MG63 (cell line): Measurements from ENCODE around the gene BORCS5. TPM values are rescaled to one million over a fixed set of nuclear protein-coding genes. Genes with fewer than 3 reads are reported as not detected.
A peak's percentile ranks its signal among the peaks of the same experiment; 100 is the strongest.

Source experiments
- DNase-seq: peaks from one replicate; pipeline ENCODE4 v3.0.0-alpha.2; 2020
- H3K27me3 ChIP-seq: fragments of 250-450 bp; sonication (Bioruptor Pico); 2 replicates; pipeline ENCODE4 v1.5.1; 2020; ENCODE audit warnings: mild to moderate bottlenecking, moderate library complexity
- H3K36me3 ChIP-seq: fragments of 250-450 bp; sonication (Bioruptor Pico); 2 replicates; pipeline ENCODE4 v1.5.1; 2020; ENCODE audit warnings: mild to moderate bottlenecking, moderate library complexity
- H3K4me3 ChIP-seq: fragments of 250-450 bp; sonication (Bioruptor Pico); 2 replicates; pipeline ENCODE4 v1.5.1; 2020; ENCODE audit warnings: mild to moderate bottlenecking, moderate library complexity
- H3K9me3 ChIP-seq: fragments of 250-450 bp; sonication (Bioruptor Pico); 2 replicates; pipeline ENCODE4 v1.5.1; 2020; ENCODE audit warnings: mild to moderate bottlenecking, moderate library complexity
- total RNA-seq: library from RNA; depleted of rRNA; stranded (reverse); fragments of >200 nt; shearing (Covaris generic); gene quantifications from 2 replicates; pipeline ENCODE4 v1.2.3, GENCODE V29; 2014; ENCODE audit warnings: low replicate concordance

BORCS5 gene
- total RNA-seq, 1 experiment from 2014 or later = 3.6 TPM

DNA sequence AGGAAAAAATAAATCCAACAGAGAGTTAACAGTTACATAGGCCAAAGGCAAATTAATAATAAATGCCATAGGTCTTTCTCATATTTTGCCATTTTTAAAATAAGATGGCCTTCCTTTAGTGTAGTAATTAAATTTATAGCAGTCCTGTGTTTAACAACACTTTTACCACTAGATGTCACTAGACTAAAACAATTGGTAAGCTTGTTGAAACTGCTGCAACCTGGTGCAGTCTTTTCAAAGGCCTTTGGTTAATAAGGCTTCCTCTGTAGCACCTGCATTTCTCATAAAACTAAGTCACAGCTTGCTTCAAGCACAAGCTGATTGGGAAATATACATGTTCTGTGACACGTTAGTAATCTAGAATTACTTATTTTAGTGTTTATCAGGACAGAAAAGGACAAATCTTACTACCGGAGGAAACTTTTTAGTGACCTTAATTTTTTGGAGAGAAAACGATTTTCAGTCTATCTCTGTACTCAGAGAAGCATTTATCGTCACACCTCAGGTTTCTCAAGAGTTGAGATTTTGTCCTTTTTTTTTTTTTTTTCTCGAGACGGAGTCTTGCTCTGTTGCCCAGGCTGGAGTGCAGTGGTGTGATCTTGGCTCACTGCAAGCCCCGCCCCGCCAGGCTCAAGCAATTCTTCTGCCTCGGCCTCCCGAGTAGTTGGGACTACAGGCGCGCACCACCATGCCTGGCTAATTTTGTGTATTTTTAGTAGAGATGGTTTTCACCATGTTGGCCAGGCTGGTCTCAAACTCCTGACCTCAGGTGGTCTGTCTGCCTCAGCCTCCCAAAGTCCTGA, 20.0 kb downstream of the BORCS5 start:
- no peak overlapping the region for H3K4me3 ChIP-seq

DNA sequence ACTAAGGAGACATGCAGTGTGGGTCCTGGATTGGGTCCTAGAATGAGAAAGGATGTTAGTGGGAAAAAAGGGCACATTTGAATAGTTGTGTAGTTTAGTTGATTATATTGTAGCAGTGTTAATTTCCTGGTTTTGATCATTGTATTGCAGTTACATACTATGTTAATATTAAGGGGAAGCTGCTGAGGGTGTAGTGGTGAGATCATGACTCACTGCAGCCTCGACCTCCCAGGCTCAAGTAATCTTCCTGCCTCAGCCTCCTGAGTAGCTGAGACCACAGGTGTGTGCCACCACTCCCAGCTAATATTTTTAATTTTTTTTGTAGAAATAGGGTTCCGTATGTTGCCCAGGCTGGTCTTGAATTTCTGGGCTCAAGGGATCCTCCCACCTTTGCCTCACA, 21.7 kb downstream of the BORCS5 start:
- DNase-seq = no peak
- Histone ChIP-seq H3K9me3 (peaks cover 6% of the 10 kb centered on the region), H3K4me3 (no peak overlapping the region), H3K36me3 (no peaks in the 10 kb centered on the region; the same call in 1 of the 2 replicates), H3K27me3 (no peaks in the 10 kb centered on the region)

More for the DNA sequence above, 20.0 kb downstream of the BORCS5 start:
- H3K9me3 ChIP-seq = peaks cover 6% of the 10 kb centered on the region
- no peak for DNase-seq
- no peaks in the 10 kb centered on the region for H3K36me3 ChIP-seq
- no peaks in the 10 kb centered on the region for H3K27me3 ChIP-seq

DNA sequence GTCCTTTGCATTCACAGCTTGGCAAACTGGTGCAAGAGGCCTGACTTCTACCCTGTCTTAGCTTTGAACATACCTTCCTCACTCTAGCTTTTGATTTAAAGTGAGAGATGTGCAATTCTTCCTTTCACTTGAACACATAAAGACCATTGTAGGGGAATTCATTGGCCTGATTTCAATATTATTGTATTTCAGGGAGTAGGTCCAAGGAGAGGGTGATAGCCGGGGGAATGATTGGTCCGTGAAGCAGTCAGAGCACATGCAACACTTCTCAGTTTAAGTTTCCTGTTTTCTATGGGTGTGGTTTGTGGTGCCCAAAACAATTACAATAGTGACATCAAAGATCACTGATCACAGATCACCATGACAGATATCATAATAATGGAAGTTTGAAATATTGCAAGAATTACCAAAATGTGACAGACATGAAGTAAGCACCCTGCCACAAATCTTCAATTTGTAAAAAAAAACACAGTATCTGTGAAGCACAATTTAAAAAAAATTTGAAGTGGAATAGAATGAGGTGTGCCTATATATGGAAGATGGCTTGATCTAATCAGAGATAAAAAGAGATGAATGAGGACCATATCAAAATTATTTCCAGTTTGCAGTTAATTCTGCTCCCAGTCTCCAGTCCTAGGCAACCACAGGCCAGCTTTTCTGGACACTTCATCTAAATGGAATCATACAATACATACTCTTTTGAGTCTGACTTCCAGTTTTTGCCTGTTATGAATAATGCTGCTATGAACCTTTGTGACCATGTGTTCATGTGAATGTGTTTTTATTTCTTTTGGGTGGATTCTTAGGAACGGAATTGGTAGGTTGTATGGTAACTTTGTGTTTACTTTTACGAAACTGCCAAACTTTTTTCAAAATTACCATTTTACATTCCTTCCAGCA, 23.2 kb downstream of the BORCS5 start:
- H3K27me3 ChIP-seq = no peaks in the 10 kb centered on the region
- DNase-seq = no peak
- H3K9me3 ChIP-seq = peaks cover 6% of the 10 kb centered on the region
- H3K36me3 ChIP-seq = no peaks in the 10 kb centered on the region; the same call in 1 of the 2 replicates
- H3K4me3 ChIP-seq = no peak overlapping the region

DNA sequence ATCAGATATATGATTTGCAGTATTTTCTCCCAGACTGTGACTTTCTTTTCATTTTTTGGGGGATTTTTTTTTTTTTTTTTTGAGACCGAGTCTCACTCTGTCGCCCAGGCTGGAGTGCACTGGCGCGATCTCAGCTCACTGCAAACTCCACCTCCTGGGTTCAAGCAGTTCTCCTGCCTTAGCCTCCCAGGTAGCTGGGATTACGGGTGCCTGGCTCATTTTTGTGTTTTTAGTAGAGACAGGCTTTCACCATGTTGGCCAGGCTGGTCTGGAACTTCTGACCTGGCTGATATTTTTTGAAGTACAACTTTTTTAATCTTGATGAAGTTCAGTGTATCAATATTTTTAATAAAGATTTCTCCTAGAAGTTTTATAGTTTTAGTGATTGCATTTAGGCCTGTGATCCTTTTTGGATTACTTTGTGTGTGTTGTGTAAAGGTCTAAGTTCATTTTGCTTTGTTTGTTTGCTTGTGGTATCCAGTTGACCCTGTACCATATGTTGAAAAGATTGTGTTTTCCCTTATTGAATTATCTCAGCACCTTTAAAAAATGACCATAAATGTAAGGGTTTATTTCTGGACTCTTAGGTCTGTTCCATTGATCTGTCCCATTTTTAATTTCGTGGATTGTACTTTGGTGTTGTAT, 24.2 kb downstream of the BORCS5 start:
- peaks cover 6% of the 10 kb centered on the region for H3K9me3 ChIP-seq
- H3K36me3 ChIP-seq = no peaks in the 10 kb centered on the region; the same call in 1 of the 2 replicates
- no peak for DNase-seq
- H3K27me3 ChIP-seq = no peaks in the 10 kb centered on the region
- H3K4me3 ChIP-seq = no peak overlapping the region

DNA sequence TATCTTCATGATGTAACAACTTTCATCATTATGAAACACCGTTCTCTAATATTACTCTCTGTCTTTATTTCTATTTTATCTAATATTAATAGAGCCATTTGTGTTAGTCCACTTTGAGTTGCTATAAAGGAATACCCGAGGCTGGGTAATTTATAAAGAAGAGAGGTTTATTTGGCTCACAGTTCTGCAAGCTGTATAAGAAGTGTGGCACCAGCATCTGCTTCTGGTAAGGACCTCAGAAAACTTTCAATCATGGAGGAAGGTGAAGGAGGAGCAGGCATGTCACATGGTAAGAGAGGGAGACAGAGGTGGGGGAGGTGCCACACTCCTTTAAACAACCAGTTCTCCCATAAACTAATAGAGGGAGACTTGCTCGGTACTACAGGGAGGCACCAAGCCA, 25.1 kb downstream of the BORCS5 start:
- Histone ChIP-seq H3K4me3 (no peak overlapping the region), H3K36me3 (no peaks in the 10 kb centered on the region; the same call in 1 of the 2 replicates), H3K9me3 (peaks cover 6% of the 10 kb centered on the region), H3K27me3 (no peaks in the 10 kb centered on the region)
- DNase-seq = no peak

DNA sequence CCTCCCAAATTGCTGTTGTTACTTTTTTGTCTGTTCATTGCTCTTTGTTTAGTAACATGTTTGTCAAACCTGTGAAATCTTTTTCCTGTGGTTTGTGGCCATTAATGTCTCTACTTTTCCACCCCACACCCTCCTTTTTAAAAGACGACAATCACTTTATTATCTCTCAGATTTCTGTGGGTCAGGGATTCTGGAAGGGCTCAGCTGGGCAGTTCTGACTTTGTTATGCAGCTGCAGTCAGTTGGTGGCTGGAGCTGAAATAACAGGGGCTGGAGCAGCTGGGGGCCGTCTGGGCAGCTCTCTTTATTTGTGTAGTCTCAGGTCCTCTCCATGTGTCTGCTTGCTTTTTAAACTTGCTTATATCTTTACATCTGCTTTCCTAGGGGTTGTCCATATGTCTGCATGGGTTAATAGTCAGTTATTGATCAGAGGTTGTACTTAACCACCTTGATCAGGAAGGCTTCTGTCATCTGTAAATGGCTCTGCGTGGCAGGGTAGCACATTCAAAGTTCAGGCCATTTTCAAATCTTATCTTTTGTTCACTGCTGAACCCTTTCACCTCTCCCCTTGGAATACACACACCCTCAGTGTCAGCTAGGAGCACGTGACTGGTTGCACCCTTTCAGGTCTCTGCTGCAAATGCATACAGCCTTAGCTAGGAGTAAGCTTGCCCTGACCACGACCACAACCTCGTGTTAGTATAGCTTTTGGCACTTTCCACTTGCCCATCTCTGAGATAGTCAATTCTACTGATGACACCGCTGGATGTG, 27.9 kb downstream of the BORCS5 start:
- H3K27me3 ChIP-seq = no peaks in the 10 kb centered on the region
- DNase-seq = no peak
- no peak overlapping the region for H3K4me3 ChIP-seq
- H3K9me3 ChIP-seq = peaks cover 6% of the 10 kb centered on the region
- H3K36me3 ChIP-seq = no peaks in the 10 kb centered on the region; the same call in 1 of the 2 replicates

DNA sequence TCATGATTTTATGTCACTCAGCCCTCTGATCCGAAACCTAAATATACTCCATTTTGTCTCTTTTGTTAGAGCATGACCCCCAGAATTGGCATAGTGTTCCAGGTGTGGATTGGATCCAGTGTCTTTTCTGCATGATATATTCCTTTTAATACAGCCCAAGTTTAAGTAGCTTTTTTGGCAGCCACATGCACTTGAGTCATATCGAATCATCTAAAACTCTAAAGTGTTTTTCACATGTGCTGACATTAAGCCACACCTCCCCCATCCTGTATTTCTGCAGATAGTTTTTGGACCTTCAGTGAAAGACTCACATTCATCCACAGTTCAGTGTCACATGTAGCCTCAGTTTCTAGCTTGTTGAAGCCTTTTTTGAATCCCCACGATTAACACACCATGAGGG, 30.6 kb downstream of the BORCS5 start:
- peak; percentile 55 for DNase-seq
- Histone ChIP-seq H3K9me3 (no peaks in the 10 kb centered on the region), H3K27me3 (no peaks in the 10 kb centered on the region), H3K4me3 (no peak overlapping the region), H3K36me3 (no peaks in the 10 kb centered on the region; the same call in 1 of the 2 replicates)

DNA sequence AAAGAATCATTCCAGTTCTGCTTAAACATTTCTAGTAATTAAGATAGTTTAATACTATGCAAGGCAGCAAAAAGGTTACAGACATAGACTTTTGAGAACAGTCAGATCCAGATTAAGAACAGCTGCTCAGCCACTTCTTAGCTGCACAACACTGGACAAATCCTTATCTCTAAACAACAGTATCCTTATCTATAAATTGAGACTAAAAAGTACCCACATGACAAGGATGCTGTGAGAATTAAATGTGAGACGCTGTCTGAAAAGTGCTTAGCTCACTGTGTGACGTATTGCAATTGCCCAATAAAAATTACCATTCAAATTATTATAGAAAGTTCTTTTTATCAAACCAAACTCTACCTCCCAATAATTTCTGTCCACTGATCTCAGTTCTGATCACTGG, 35.5 kb downstream of the BORCS5 start:
- no peak for DNase-seq

DNA sequence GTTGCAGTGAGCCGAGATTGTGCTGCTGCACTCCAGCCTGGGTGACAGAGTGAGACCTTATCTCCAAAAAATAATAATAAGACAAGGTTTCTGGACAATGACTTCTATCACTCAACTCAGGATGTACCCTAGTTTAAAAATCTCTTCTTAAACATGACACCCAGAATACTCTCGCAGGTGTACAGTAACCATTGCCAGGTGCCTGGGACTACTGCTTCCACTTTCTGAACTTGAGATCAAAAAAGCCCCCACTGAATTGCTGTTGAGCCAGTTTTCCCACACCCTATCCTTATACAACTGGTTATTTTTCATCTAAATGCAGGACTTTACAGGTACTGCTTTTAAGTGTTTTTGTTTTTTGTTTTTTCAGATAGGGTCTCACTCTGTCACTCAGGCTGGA, 36.3 kb downstream of the BORCS5 start:
- Histone ChIP-seq H3K36me3 (no peaks in the 10 kb centered on the region), H3K4me3 (no peak overlapping the region), H3K9me3 (no peaks in the 10 kb centered on the region), H3K27me3 (no peaks in the 10 kb centered on the region)
- no peak for DNase-seq

More for the DNA sequence above, 35.5 kb downstream of the BORCS5 start:
- H3K9me3 ChIP-seq = no peaks in the 10 kb centered on the region
- no peaks in the 10 kb centered on the region for H3K36me3 ChIP-seq
- no peak overlapping the region for H3K4me3 ChIP-seq
- no peaks in the 10 kb centered on the region for H3K27me3 ChIP-seq

DNA sequence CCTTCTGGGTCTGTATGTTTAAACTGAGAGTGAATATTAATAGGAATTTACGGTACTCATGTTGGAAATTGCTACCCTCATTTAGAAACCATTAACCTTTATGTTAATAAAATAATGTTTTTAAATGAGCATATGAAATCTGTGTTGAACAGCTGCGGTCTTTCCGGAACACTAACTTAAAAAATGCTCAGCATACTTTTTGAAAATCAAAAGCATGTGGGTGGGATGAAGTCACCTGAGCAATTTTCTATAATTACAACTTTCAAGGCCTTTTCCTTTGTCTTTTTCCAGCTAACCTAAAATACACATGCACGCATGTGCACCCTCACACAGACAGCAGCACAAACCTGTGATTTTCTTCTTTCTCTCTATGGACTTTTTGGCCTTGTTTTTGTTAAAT, 39.8 kb downstream of the BORCS5 start:
- H3K4me3 ChIP-seq = no peak overlapping the region
- DNase-seq = no peak
- no peaks in the 10 kb centered on the region for H3K9me3 ChIP-seq
- no peaks in the 10 kb centered on the region for H3K27me3 ChIP-seq
- H3K36me3 ChIP-seq = no peaks in the 10 kb centered on the region; the same call in 1 of the 2 replicates

DNA sequence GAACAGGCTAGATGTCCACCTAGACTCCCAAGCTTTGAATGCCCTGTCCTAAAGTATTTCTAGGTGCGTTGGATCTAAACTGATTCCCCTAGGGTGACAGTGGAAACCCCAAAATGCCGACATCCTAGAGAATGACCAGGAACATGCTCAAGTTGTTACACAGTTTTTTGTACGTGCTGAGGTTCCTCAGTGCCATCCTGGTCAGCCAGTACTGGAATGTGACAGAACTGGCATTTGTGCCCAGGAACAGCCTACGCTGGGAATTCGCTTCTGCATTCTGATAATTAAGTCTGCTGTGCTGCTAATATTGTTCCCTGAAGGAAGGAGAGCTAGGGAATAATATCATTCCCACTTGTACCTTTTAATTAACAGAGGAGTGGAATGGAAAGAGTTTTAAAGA, 40.3 kb downstream of the BORCS5 start:
- Histone ChIP-seq H3K9me3 (no peaks in the 10 kb centered on the region), H3K36me3 (no peaks in the 10 kb centered on the region; the same call in 1 of the 2 replicates), H3K27me3 (no peaks in the 10 kb centered on the region), H3K4me3 (no peak overlapping the region)
- DNase-seq = no peak

DNA sequence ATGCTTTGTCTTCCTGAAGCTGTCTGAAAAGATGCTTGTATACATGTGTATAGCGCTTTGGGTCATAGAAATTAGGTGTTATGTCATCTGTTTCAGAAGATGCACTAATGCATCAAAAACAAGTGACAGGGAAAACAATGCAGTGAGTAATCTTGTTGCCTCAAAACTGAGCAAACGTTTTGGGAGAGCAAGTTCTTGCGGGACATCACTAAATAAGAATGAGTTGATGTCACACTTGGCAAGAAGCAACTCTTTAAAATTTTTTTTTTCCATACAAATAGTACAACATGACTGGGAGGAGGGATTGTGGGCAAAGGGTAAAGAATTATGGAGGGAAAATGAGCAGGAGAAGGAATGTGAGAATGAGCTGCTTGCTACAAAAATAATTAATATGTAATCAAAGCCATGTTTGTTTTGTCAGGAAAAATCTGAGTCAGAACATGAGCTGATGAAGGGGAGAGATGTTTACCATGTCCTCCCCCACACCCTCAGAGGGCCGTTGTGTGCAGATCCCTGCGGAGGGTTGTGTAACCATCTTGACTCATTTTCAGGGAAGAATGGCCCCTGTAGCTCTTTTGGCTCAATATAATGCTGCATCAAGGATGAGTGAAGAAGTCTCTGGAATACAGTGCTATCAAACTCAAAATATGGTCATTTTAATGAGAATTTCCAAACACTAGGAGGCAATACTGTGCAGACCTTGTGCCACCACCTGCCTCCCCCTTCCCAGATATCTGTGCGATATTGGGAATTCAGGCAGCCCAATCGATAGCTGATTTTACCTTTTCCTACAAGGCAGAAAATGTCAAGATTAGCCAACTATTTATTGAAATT, 41.4 kb downstream of the BORCS5 start:
- Histone ChIP-seq H3K9me3 (no peaks in the 10 kb centered on the region), H3K4me3 (no peak overlapping the region), H3K27me3 (no peaks in the 10 kb centered on the region), H3K36me3 (no peaks in the 10 kb centered on the region; the same call in 1 of the 2 replicates)
- peak; percentile 90 for DNase-seq

DNA sequence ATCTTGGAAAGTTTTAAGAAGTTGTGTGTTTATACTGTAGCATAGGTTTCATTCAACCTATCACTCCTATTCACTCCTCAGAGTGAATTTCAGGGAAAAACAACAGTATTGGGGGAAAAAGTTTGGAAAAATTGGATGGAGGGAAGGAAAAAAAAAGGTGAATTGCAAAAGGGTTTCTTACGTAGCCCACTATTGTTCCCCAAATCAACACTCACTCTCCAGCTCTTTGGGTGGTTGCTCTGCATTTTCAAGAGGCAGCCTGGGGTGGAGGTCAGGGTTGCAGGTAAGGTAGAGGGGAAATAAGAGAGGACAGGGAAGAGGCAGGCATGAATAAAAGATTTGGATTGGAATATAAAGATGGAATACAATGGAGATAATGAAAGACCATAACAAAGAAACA, 42.3 kb downstream of the BORCS5 start:
- H3K9me3 ChIP-seq = no peaks in the 10 kb centered on the region
- no peaks in the 10 kb centered on the region for H3K27me3 ChIP-seq
- no peak for DNase-seq
- H3K36me3 ChIP-seq = no peaks in the 10 kb centered on the region; the same call in 1 of the 2 replicates
- no peak overlapping the region for H3K4me3 ChIP-seq

DNA sequence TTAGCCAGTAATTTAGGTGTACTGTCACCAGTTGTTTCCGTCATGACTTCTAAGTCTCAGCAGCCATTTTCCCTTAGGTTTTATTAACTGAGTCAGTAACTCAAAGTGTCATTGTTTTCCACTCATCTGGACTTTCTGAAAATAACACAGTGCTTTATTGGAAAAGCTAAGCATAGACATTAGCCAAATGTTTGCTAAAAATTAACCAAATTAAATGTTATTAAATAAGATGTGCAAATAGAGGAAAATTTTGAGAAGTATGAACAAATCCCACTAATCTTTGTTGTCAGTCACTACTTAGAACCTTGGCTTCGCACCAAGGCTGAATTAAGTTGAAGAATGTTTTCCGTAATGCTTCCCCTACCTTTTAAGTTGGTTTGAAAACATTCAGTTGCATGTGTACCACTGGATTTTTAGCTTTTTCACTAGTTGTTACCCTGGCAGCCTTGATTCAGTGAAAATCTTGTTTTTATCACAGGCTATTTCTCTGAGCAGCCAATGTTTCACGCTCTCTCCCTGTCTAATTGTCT, 43.0 kb downstream of the BORCS5 start:
- DNase-seq = no peak
- Histone ChIP-seq H3K36me3 (no peaks in the 10 kb centered on the region; the same call in 1 of the 2 replicates), H3K27me3 (no peaks in the 10 kb centered on the region), H3K4me3 (no peak overlapping the region), H3K9me3 (no peaks in the 10 kb centered on the region)

DNA sequence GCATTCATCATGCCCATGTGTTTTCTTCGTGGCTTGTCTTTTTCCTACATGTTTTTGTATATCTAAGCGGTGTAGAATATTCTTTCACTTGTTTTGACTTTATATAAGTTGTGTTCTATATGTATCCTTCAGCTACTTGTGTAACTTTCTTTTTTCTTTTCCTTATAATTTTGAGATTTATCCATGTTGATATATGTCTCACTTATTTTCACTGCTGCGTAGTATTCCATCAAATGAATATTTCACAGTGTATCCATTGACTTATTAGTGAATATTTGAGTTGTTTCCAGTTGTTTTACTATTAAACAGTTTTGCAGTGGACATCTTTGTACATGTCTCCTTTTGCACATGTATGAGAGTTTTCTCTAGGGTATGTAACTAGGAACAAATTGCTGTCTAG, 43.9 kb downstream of the BORCS5 start:
- no peak for DNase-seq
- no peak overlapping the region for H3K4me3 ChIP-seq
- H3K36me3 ChIP-seq = no peaks in the 10 kb centered on the region; the same call in 1 of the 2 replicates
- H3K9me3 ChIP-seq = no peaks in the 10 kb centered on the region
- no peaks in the 10 kb centered on the region for H3K27me3 ChIP-seq
